HL-60 (cell line): ENCODE data around the gene KRT39.

Source experiments
- CTCF ChIP-seq: IDR thresholded peaks from one replicate; pipeline ENCODE4 v1.5.1; 2011; ENCODE audit warnings: low read length, control low read depth, inconsistent platforms; ENCODE audit not compliant: insufficient read depth
- GABPA ChIP-seq: IDR thresholded peaks from 2 replicates; pipeline ENCODE4 v1.6.1; 2012; ENCODE audit warnings: low read depth

GRCh38 chr17:41003926-41004325, 37.2 kb upstream of the KRT39 start:
- TF ChIP-seq GABPA, result no peak
- no peak for TF ChIP-seq CTCF
